DND-41 (cell line): Measurements from ENCODE around the gene TRPM1.
A peak's percentile ranks its signal among the peaks of the same experiment; 100 is the strongest.

Source experiments
- ATAC-seq: fragments of 200-7000 bp; cut with Tn5 transposase; 3 replicates; pipeline ENCODE4 v1.9.1; 2021; ENCODE audit warnings: low read depth; ENCODE audit not compliant: insufficient read depth
- DNase-seq: peaks from one replicate; pipeline ENCODE4 v3.0.0-alpha.2; 2020
- H2AFZ ChIP-seq: 2 replicates; pipeline ENCODE4 v1.6.0; 2012; ENCODE audit warnings: low read depth, low read length
- H3K27ac ChIP-seq: 2 replicates; pipeline ENCODE4 v1.5.1; 2012; ENCODE audit warnings: low read length, inconsistent platforms
- H3K27me3 ChIP-seq: fragments of 200-600 bp; sonication (generic); 2 replicates; pipeline ENCODE4 v1.6.0; 2012; ENCODE audit warnings: low read length, mild to moderate bottlenecking, inconsistent platforms; ENCODE audit not compliant: insufficient read depth, poor library complexity
- H3K36me3 ChIP-seq: 2 replicates; pipeline ENCODE4 v1.5.1; 2012; ENCODE audit warnings: low read length, inconsistent platforms; ENCODE audit not compliant: insufficient read depth
- H3K4me1 ChIP-seq: 2 replicates; pipeline ENCODE4 v1.5.1; 2012; ENCODE audit warnings: mild to moderate bottlenecking, low read length; ENCODE audit not compliant: insufficient read depth
- H3K4me2 ChIP-seq: 2 replicates; pipeline ENCODE4 v1.6.0; 2012; ENCODE audit warnings: mild to moderate bottlenecking, moderate library complexity, low read length, inconsistent platforms; ENCODE audit not compliant: insufficient read depth
- H3K4me3 ChIP-seq, 2 experiments: fragments of 200-600 bp in 1 of 2; shearing (Covaris generic) in 1 of 2; 2 replicates each; pipeline ENCODE4 v1.5.1; 2012 to 2016; ENCODE audit warnings: inconsistent platforms in 2 of 2, low read length in 2 of 2, mild to moderate bottlenecking in 2 of 2, low read depth in 1 of 2, moderate library complexity in 1 of 2
- H3K79me2 ChIP-seq: 2 replicates; pipeline ENCODE4 v1.6.0; 2012; ENCODE audit warnings: low read length, inconsistent platforms; ENCODE audit not compliant: insufficient read depth
- H3K9ac ChIP-seq: 2 replicates; pipeline ENCODE4 v1.6.0; 2012; ENCODE audit warnings: low read depth, mild to moderate bottlenecking, inconsistent platforms, low read length, moderate library complexity
- H3K9me3 ChIP-seq: 2 replicates; pipeline ENCODE4 v1.5.1; 2012; ENCODE audit warnings: low read length, moderate library complexity, mild to moderate bottlenecking, inconsistent platforms; ENCODE audit not compliant: insufficient read depth, severe bottlenecking
- H4K20me1 ChIP-seq: 2 replicates; pipeline ENCODE4 v1.6.0; 2012; ENCODE audit warnings: low read length; ENCODE audit not compliant: insufficient read depth
- CTCF ChIP-seq: IDR thresholded peaks from 2 replicates; pipeline ENCODE4 v1.5.1; 2012; ENCODE audit warnings: borderline replicate concordance, low read length, moderate library complexity, mild to moderate bottlenecking; ENCODE audit not compliant: poor library complexity, severe bottlenecking; ENCODE audit errors: extremely low read depth
- EZH2 ChIP-seq: IDR thresholded peaks from 3 replicates; pipeline ENCODE4 v1.6.1; 2012; ENCODE audit warnings: borderline replicate concordance, low read depth, mild to moderate bottlenecking, moderate library complexity, low read length, inconsistent platforms; ENCODE audit not compliant: severe bottlenecking

TRPM1 gene

GRCh38 chr15:31086344-31086743, 15.2 kb downstream of the TRPM1 start:
- Histone ChIP-seq H3K9ac (no peak overlapping the region), H4K20me1 (no peaks in the 10 kb centered on the region), H3K27ac (no peak overlapping the region), H3K27me3 (no peaks in the 10 kb centered on the region), H3K9me3 (no peaks in the 10 kb centered on the region), H3K79me2 (no peaks in the 10 kb centered on the region), H2AFZ (no peak overlapping the region), H3K4me2 (no peak overlapping the region), H3K4me3 (no peak overlapping the region), H3K4me1 (peaks cover 6% of the 10 kb centered on the region; the same call in 1 of the 2 replicates), H3K36me3 (no peaks in the 10 kb centered on the region)
- DNase-seq (no peak), ATAC-seq (no peak)
- TF ChIP-seq CTCF = no peak

- no peak for DNase-seq
- Histone ChIP-seq H3K9ac (no peak overlapping the region), H3K4me3 (no peak overlapping the region), H3K4me2 (no peak overlapping the region), H3K27ac (no peak overlapping the region), H3K36me3 (no peaks in the 10 kb centered on the region), H3K4me1 (peaks cover 6% of the 10 kb centered on the region; the same call in 1 of the 2 replicates), H3K9me3 (no peaks in the 10 kb centered on the region), H4K20me1 (no peaks in the 10 kb centered on the region), H2AFZ (no peak overlapping the region), H3K79me2 (no peaks in the 10 kb centered on the region), H3K27me3 (no peaks in the 10 kb centered on the region)
- TF ChIP-seq EZH2 = no peak
- TF ChIP-seq CTCF = no peak
- no peak for ATAC-seq
Measured at GRCh38 chr15:31085359-31085758, 16.2 kb downstream of the TRPM1 start.

DNA sequence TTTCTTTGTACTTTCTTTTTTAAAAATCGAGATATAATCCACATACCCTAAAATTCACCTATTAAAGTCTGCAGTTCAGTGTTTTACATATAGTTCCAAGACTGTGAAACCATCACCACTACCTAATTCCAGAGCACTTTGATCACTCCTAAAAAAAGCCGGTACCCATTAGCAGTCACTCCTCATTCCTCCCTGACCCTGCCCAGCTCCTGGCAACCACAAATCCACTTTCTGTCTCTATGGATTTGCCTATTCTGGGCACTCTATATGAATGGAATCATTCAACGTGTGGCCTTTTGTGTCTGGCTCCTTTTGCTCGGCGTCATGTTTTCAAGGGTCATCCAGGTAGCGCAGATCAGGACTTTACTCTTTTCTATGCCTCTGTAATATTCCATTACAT, 17.3 kb downstream of the TRPM1 start:
- H3K27ac ChIP-seq = no peak overlapping the region
- H3K4me3 ChIP-seq = no peak overlapping the region
- no peak overlapping the region for H3K9ac ChIP-seq
- DNase-seq (no peak), ATAC-seq (no peak)
- H3K9me3 ChIP-seq = no peaks in the 10 kb centered on the region
- no peak overlapping the region for H2AFZ ChIP-seq
- H3K4me2 ChIP-seq = no peak overlapping the region
- no peak for TF ChIP-seq EZH2
- H3K4me1 ChIP-seq = peaks cover 6% of the 10 kb centered on the region; the same call in 1 of the 2 replicates
- no peaks in the 10 kb centered on the region for H3K79me2 ChIP-seq
- no peaks in the 10 kb centered on the region for H4K20me1 ChIP-seq
- H3K36me3 ChIP-seq = no peaks in the 10 kb centered on the region
- no peaks in the 10 kb centered on the region for H3K27me3 ChIP-seq

- Histone ChIP-seq H2AFZ (no peak overlapping the region), H3K4me2 (no peak overlapping the region), H3K36me3 (no peaks in the 10 kb centered on the region), H3K4me3 (no peak overlapping the region), H3K27me3 (no peaks in the 10 kb centered on the region), H4K20me1 (no peaks in the 10 kb centered on the region), H3K9ac (no peak overlapping the region), H3K4me1 (peaks cover 6% of the 10 kb centered on the region; the same call in 1 of the 2 replicates), H3K9me3 (no peaks in the 10 kb centered on the region), H3K27ac (no peak overlapping the region), H3K79me2 (no peaks in the 10 kb centered on the region)
- 0 out of 3 replicates have a peak, but pooled peaks have one; percentile 31 for ATAC-seq
- DNase-seq = peak; percentile 24
- TF ChIP-seq CTCF (no peak), EZH2 (no peak)
Measured at GRCh38 chr15:31083370-31083780, 18.1 kb downstream of the TRPM1 start.
